Activated effector memory CD4-positive, alpha-beta T cell treated with anti-CD3 and anti-CD28 coated beads, Interleukin-2, amount 50 U/mL, for 16 hours (primary cell): ENCODE results near the gene ANKS6.

Source experiments
- DNase-seq: peaks from one replicate; pipeline ENCODE4 v3.0.0-alpha.2; 2020

Gene ANKS6

GRCh38 chr9:98790842-98791607 lies 5.3 kb downstream of the ANKS6 start:
- peak; percentile 85 for DNase-seq

GRCh38 chr9:98790134-98790841 lies 6.1 kb downstream of the ANKS6 start:
- DNase-seq: no peak

GRCh38 chr9:98789483-98790133 lies 6.7 kb downstream of the ANKS6 start:
- no peak for DNase-seq

- DNase-seq: no peak
Measured at GRCh38 chr9:98787766-98788335, 8.5 kb downstream of the ANKS6 start.

- no peak for DNase-seq
Measured at GRCh38 chr9:98786750-98787510, 9.4 kb downstream of the ANKS6 start.

- DNase-seq: peak; percentile 49
Measured at GRCh38 chr9:98784831-98785806, 11.2 kb downstream of the ANKS6 start.

GRCh38 chr9:98783518-98784226 lies 12.7 kb downstream of the ANKS6 start:
- peak; percentile 31 for DNase-seq

GRCh38 chr9:98781588-98782383 lies 14.6 kb downstream of the ANKS6 start:
- peak; percentile 27 for DNase-seq

GRCh38 chr9:98780059-98780749 lies 16.2 kb downstream of the ANKS6 start:
- peak; percentile 33 for DNase-seq

GRCh38 chr9:98778711-98779530 lies 17.4 kb downstream of the ANKS6 start:
- peak; percentile 38 for DNase-seq

GRCh38 chr9:98778251-98778650 lies 18.1 kb downstream of the ANKS6 start:
- peak; percentile 39 for DNase-seq

- no peak for DNase-seq
Measured at GRCh38 chr9:98777618-98778017, 18.7 kb downstream of the ANKS6 start.

- DNase-seq: no peak
Measured at GRCh38 chr9:98775831-98776441, 20.4 kb downstream of the ANKS6 start.

GRCh38 chr9:98774746-98775145 lies 21.6 kb downstream of the ANKS6 start:
- no peak for DNase-seq

- no peak for DNase-seq
Measured at GRCh38 chr9:98773721-98774120, 22.6 kb downstream of the ANKS6 start.

- no peak for DNase-seq
Measured at GRCh38 chr9:98772364-98773155, 23.8 kb downstream of the ANKS6 start.
